SK-N-SH (cell line): ENCODE results near the gene MAMDC2.

Source experiments
- CTCF ChIP-seq: fragments of 200-600 bp; sonication (generic); IDR thresholded peaks from 2 replicates; pipeline ENCODE4 v1.6.1; 2017; ENCODE audit warnings: antibody characterized with exemption, mild to moderate bottlenecking, moderate library complexity
- EP300 ChIP-seq, 2 experiments: IDR thresholded peaks; 2 replicates each; pipeline versions ENCODE4 v1.4.0 to v1.6.1; 2012; ENCODE audit warnings: borderline replicate concordance in 1 of 2, low read depth in 1 of 2, low read length in 1 of 2
- MAX ChIP-seq: IDR thresholded peaks from 2 replicates; pipeline ENCODE4 v1.4.0; 2012; ENCODE audit warnings: low read depth
- MXI1 ChIP-seq: IDR thresholded peaks from 2 replicates; pipeline ENCODE4 v1.6.1; 2012; ENCODE audit warnings: mild to moderate bottlenecking, low read depth, low read length, improper control_type of control experiment
- NFIC ChIP-seq: IDR thresholded peaks from 2 replicates; pipeline ENCODE4 v1.4.0; 2012; ENCODE audit warnings: borderline replicate concordance
- NRF1 ChIP-seq: IDR thresholded peaks from 2 replicates; pipeline ENCODE4 v1.6.1; 2012; ENCODE audit warnings: low read depth, mild to moderate bottlenecking, low read length
- RAD21 ChIP-seq: IDR thresholded peaks from 2 replicates; pipeline ENCODE4 v1.6.1; 2012; ENCODE audit warnings: mild to moderate bottlenecking, low read length
- SMC3 ChIP-seq: IDR thresholded peaks from 2 replicates; pipeline ENCODE4 v1.6.1; 2012; ENCODE audit warnings: low read depth, low read length, improper control_type of control experiment
- YY1 ChIP-seq: IDR thresholded peaks from 2 replicates; pipeline ENCODE4 v1.4.0; 2012; ENCODE audit warnings: low read depth, mild to moderate bottlenecking
- TF ChIP-seq, protein P1 (sequence below): IDR thresholded peaks from 2 replicates; pipeline ENCODE4 v1.4.0; 2012; ENCODE audit warnings: low read depth, borderline replicate concordance
- TF ChIP-seq, protein P2 (sequence below): fragments of 150-350 bp; IDR thresholded peaks from 2 replicates; pipeline ENCODE4 v1.6.1; 2016; ENCODE audit warnings: mild to moderate bottlenecking, low read depth, low read length

GRCh38 chr9:70036641-70037040 lies 7.0 kb upstream of the MAMDC2 start:
- TF ChIP-seq CTCF: no peak
- TF ChIP-seq, protein P1, sequence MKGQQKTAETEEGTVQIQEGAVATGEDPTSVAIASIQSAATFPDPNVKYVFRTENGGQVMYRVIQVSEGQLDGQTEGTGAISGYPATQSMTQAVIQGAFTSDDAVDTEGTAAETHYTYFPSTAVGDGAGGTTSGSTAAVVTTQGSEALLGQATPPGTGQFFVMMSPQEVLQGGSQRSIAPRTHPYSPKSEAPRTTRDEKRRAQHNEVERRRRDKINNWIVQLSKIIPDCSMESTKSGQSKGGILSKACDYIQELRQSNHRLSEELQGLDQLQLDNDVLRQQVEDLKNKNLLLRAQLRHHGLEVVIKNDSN: no peak
- TF ChIP-seq YY1: no peak
- no peak for TF ChIP-seq SMC3
- TF ChIP-seq, protein P2, sequence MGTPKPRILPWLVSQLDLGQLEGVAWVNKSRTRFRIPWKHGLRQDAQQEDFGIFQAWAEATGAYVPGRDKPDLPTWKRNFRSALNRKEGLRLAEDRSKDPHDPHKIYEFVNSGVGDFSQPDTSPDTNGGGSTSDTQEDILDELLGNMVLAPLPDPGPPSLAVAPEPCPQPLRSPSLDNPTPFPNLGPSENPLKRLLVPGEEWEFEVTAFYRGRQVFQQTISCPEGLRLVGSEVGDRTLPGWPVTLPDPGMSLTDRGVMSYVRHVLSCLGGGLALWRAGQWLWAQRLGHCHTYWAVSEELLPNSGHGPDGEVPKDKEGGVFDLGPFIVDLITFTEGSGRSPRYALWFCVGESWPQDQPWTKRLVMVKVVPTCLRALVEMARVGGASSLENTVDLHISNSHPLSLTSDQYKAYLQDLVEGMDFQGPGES: no peak
- TF ChIP-seq MXI1: no peak
- TF ChIP-seq NRF1: no peak
- TF ChIP-seq NFIC: no peak
- TF ChIP-seq EP300 (IDR thresholded peaks at IDR 0.05; ENCODE audit: borderline replicate concordance in 1 of 2, low read depth in 1 of 2, low read length in 1 of 2): no peak
- TF ChIP-seq MAX: no peak
- TF ChIP-seq RAD21: no peak
